ENCODE data around the gene GPR162.

The GPR162 gene, protein sequence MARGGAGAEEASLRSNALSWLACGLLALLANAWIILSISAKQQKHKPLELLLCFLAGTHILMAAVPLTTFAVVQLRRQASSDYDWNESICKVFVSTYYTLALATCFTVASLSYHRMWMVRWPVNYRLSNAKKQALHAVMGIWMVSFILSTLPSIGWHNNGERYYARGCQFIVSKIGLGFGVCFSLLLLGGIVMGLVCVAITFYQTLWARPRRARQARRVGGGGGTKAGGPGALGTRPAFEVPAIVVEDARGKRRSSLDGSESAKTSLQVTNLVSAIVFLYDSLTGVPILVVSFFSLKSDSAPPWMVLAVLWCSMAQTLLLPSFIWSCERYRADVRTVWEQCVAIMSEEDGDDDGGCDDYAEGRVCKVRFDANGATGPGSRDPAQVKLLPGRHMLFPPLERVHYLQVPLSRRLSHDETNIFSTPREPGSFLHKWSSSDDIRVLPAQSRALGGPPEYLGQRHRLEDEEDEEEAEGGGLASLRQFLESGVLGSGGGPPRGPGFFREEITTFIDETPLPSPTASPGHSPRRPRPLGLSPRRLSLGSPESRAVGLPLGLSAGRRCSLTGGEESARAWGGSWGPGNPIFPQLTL

DNA sequence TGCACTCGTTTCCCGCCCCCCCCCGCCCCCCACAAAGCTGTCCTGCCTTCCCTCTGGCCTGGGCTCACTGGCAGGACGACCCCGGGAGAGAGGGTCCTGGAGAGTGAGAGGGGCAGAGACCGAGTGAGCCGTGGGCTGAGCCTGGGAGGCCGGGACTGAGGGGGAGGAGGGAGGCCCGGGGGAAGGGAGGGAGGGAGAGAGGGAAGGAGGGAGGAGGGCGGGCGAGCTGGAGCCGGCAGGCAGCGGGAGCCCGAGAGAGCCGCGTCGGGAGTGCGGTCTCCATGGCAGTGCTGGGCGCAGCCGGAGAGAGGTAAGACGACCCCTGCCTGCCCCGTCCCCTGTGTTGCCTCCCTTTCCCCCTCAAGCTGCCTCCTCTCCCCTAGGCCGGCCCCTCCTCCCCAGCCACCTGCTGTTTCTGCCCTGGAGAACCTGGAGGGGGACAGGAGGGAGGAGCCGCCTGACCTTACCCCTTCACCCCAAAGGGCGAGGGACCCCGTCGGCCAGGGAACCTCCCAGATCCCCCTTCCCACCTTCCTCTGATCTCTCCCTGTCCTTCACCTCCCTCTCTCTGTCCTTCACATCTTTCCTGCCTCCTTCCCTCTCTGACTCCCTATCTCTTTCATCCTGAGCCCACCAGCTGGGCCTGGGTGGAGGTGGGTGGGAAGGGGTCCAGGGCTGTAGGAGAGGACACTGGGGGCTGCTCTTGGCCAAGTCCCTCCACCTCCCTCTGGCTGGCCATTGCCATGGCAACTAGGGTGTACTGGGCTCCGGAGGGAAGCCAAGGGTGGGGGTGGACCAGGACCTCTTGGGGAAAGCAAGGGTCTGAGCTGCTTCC, at the start of gene GPR162:
Gene GPR162, plus strand, starts transcription at position 231 of the 835 bp plus-strand sequence. CDS start 2,078 bp downstream, outside the sequence.
- no peak for DNase-seq (ENCODE audit: low read depth in 2 of 2)

DNA sequence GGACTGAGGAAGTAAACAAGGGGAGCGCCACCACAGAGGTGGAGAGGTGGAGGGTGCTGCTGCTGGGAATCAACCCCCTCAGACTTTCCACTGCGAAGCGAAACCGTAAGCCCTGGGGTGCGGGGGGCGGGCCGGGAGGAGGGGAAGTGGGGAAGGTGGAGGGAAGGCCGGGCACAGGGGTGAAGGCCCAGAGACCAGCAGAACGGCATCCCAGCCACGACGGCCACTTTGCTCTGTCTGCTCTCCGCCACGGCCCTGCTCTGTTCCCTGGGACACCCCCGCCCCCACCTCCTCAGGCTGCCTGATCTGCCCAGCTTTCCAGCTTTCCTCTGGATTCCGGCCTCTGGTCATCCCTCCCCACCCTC, 49.3 kb upstream of the GPR162 start, which contains the start of gene LAG3:
Gene LAG3, plus strand, starts transcription at position 190 of the 365 bp plus-strand sequence. CDS start 333 bp downstream, outside the sequence.
- DNase-seq (ENCODE audit: low read depth in 2 of 2): no peak

DNA sequence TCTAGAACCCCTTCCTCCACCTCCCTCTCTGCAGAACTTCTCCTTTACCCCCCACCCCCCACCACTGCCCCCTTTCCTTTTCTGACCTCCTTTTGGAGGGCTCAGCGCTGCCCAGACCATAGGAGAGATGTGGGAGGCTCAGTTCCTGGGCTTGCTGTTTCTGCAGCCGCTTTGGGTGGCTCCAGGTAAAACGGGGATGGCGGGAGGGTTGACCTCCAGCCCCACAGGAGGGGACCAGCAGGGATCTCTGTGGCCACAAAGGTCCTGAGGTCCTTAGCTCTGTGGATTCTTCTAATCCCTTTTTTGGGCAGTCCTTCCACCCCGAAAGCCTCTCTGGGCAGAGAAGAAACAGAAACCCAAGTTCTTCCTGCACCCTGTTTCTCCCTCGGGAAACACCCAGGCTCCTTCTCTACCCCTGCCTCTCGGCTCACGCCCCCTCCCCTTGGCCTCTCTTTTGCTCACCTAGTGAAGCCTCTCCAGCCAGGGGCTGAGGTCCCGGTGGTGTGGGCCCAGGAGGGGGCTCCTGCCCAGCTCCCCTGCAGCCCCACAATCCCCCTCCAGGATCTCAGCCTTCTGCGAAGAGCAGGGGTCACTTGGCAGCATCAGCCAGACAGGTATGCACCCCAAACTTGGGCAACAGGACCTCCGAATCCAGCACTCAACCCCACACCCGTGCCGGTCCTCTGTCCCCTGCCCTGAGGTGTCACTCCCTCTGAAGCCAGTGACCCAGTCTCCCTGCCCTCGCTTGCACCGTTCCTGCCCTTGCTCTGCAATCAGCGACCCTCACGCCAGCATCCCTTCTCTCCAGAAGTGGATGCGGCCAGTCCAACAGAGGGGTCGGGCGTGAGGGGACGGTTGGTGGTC, 48.7 kb upstream of the GPR162 start:
- DNase-seq (ENCODE audit: low read depth in 2 of 2): no peak

DNA sequence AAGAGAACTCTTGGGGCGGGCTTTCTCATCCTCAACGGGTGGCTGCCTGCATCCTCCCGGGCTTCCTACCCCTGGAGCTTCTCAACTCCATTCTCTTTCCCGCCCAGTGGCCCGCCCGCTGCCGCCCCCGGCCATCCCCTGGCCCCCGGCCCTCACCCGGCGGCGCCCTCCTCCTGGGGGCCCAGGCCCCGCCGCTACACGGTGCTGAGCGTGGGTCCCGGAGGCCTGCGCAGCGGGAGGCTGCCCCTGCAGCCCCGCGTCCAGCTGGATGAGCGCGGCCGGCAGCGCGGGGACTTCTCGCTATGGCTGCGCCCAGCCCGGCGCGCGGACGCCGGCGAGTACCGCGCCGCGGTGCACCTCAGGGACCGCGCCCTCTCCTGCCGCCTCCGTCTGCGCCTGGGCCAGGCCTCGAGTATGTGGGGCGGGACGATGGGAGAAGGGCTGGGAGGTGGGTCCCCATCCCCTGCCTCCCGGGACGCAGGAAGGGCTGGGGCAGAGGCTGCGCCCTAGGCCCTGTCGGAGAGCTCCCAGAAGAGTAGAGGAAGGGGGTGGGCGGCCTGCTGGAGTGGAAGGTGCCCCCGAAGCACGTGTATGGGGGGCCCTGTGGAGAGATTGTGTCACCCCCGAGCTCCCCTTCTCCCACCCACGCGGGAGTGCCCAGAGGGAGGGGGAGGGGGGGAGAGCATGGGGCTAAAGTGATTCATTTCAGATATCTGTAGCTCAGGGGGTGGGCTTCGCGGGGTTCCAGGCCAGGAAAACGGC, 47.9 kb upstream of the GPR162 start:
- no peak for DNase-seq (ENCODE audit: low read depth in 2 of 2)

DNA sequence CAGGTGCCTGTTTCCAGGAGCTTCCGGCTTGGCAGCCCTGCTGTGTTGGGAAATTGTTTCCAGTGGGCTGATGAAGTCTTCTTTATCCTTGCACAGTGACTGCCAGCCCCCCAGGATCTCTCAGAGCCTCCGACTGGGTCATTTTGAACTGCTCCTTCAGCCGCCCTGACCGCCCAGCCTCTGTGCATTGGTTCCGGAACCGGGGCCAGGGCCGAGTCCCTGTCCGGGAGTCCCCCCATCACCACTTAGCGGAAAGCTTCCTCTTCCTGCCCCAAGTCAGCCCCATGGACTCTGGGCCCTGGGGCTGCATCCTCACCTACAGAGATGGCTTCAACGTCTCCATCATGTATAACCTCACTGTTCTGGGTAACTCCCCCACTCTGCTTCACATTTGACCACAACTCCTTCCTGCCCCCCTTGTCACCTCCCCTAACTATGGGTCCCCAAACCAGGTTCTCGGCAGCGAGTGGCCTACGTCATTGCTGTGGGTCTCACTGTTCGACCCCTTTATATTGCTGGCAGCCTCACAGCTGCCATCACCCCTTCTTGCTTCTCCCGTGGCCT, 47.0 kb upstream of the GPR162 start:
- DNase-seq (ENCODE audit: low read depth in 2 of 2): no peak

DNA sequence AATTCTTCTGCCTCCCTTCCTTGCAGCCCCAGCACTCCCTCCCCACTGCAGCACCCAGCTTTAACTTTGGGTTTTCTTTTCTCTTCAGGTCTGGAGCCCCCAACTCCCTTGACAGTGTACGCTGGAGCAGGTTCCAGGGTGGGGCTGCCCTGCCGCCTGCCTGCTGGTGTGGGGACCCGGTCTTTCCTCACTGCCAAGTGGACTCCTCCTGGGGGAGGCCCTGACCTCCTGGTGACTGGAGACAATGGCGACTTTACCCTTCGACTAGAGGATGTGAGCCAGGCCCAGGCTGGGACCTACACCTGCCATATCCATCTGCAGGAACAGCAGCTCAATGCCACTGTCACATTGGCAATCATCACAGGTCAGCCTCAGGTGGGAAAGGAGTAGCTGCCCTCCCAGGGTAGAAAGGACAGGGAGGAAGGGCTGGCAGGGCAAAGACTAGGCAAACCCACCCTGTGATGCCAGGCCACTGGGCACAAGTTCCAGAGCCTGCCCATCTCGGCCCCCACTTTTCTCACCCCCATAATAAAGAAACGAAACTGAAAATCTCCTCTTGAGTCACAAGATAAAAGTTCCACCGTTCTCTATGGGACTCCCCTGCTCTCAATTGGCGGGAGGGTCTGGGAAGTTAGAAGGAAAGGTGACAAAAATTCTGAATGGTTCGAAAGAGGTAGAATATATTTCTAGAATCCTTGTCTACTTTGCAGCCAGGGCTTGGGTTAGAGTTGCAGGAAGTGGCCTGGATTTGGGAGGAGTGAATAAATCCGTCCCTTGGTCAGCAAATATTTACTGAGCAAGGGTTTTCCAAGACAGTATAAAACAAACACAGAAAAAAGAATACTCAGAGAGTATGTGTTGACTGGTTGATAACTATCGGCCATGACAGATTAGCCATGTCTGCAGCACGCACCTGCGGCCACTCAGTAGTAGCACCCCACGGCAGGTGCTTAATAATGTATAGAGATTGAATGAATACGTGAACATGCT, 46.1 kb upstream of the GPR162 start:
- no peak for DNase-seq (ENCODE audit: low read depth in 2 of 2)

DNA sequence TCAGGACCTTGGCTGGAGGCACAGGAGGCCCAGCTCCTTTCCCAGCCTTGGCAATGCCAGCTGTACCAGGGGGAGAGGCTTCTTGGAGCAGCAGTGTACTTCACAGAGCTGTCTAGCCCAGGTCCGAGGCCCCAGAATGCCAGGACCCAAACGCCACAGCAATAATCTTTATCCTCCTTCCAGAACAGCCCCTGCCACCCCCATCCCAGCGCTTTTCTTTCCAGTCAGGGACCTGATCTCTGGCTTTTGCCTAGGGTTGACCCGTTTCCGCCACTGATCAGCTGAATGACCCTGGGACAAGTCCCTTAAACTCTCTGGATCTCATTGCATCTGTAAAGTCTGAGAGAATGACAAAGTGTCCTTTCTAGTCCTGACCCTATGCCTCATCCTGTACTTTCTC, 44.2 kb upstream of the GPR162 start:
- no peak for DNase-seq (ENCODE audit: low read depth in 2 of 2)

DNA sequence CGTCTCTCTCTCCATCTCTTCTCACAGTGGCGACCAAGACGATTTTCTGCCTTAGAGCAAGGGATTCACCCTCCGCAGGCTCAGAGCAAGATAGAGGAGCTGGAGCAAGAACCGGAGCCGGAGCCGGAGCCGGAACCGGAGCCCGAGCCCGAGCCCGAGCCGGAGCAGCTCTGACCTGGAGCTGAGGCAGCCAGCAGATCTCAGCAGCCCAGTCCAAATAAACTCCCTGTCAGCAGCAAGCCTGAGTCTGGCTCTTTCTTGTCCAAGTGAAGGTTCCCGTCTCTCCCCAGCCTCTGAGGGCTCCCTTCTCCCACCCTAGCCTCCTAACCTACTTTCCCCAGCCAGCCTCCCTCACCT, 43.4 kb upstream of the GPR162 start:
- no peak for DNase-seq (ENCODE audit: low read depth in 2 of 2)

DNA sequence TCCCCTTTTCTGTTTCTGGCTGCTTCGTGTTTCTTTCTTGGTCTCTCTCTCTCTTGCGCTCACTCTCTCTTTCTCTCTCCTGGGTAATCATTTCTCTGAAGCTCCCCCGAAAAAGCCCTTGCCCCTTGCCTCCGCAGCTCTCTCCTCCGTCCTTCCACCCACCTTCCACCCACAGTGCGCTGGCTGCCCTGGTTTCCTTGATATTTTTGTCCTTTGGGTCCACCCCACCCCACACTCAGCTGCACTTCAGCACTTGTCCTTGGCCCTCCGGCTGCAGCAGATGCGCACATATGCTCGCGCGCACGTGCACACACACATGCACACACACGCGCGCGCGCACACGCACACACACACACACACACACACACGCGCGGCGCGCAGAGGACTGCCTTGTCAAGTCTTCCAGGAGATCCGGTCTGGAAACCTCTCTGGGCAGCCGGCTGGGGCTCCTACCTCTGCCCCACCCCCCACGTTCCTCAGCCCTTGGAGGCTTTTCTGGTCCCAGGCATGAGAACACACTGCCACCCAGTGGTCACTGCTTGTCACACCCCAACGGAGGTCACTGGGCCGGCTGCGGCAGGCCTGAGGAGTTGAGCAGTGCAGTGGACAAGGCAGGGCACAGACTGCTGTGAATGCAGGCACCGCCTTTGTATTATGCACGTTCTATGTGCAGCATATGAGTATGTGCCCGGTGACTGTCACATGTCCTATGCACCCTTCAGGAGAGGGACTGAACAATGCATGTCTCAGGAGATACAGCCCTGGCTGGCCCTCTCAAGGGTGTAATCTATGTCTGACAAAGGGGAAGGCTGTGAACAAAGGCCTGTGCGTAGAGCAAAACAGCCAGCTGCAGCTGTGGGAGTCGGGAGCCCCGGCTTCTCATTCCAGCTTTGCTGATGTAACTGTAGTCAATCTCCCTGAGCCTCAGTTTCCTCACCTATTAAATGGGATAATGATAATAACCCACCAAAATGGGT, 42.8 kb upstream of the GPR162 start:
- peak; percentile 73 to 84 for DNase-seq (ENCODE audit: low read depth in 2 of 2)

DNA sequence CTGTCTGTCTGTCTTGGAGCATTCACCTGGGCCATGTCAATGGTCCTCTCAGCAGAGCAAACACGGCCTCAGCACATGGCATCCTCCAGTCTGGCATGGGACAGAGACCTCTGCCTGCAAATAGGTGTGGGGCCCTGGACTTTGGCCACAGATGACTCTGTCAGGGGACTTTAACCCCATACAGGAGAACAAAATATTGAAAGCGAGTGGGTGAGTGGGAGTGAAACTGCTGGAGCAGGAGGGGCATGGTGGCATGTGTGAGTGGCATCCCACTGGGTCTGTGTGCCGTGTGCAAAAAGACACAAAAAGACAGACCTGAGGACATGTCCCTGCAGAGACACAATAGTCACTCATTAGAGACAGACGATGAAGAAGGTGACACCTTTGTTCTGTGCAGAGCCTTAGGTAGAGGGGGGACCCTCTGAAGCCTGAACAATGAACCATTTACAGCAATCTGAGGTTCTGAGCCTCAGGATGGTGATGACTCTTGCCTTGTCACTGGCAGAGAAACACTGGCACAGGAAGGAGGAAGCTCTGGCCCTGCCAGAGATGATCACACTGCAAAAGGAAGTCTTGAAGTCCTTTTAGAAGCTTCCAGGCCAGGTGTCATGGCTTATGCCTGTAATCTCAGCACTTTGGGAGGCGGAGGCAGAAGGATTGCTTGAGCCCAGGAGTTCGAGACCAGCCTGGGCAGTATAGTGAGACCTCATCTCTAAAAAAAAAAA, 41.8 kb upstream of the GPR162 start:
- no peak for DNase-seq (ENCODE audit: low read depth in 2 of 2)

DNA sequence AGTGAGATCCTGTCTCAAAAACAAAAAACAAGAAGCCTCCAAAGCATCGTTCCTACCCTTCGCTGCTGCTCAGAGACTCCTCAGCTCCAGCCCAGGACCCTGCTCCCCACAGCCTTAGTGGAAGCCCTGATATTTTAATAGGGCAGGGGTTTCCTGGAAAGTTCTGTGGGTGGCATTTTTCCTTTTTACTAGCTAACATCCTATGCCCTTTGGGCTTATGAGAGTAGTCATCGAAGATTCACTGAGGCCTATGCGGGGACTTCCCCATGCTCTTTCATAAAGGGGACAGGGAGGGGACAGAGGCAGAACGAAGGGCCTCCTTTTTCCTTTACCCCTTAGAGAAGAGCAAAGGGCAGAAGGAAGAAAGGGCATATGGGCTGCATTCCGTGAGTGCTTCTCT, 41.0 kb upstream of the GPR162 start:
- no peak for DNase-seq (ENCODE audit: low read depth in 2 of 2)

DNA sequence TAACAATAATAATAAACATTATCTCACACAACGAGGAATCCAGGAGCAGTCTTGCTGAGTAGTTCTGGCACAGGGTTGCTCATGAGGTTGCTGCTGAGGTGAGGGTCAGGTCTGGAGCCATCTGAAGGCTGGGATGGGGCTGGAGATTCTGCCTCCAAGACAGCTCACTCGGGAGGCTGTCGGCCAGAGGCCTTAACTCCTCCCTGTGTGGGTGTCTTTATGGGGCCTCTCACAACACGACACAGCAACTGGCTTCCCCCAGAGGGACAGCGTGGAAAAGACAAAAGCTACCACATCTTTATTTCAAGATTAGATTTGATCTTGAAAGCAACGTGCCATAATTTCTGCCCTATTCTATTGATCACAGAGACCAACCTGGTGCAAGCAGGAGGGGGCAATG, 39.5 kb upstream of the GPR162 start:
- DNase-seq (ENCODE audit: low read depth in 2 of 2): no peak

DNA sequence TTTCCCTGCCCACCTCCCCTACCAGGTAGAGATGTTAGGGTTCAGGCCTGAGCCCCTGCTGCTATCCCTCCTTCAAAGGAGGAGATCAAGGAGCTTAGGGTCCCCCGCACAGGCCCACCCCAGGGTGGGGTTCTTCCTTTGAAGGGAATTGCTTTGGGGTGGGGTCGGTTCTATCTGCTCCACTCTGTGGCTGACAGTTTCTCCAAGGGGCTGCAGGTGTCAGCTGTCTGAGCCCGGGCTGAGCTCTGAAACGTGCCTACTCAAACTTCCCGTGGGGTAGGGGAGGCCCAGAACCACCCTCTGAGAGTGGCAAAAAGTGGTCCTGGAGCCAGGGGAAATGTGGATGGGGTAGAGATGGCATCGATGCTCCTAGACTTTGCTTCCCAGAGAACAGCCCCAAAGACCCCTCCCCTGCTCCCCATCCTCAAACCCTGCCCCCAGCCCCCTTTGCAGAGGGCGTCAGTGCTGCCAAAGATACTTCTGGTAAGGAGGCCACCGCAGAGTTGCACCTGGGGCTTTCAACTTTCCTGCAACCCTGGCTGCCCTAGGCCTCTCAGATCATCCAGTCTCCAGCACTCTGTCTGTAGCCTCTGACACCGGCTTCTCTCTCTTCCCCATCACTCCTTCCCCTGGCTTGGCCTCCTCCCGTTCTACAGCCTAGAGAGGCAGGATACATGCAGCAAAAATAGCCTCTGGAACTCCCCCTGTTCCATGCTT, 38.6 kb upstream of the GPR162 start:
- DNase-seq (ENCODE audit: low read depth in 2 of 2): no peak

DNA sequence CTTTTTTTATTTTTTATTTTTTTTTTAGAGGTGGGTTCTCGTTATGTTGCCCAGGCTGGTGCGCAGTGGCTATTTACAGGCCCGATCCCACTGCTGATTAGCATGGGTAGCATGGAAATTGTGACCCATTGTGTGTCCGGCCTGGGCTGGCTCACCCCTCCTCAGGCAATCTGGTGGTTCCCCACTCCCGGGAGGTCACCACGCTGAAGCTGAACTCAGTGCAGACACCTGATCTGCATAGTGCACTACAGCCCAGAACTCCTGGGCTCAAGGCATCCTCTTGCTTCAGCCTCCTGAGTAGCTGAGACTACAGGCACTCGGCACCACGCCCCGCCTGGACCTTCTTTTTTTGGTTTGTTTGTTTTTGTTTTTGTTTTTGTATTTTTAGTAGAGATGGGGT, 37.8 kb upstream of the GPR162 start:
- no peak for DNase-seq (ENCODE audit: low read depth in 2 of 2)

DNA sequence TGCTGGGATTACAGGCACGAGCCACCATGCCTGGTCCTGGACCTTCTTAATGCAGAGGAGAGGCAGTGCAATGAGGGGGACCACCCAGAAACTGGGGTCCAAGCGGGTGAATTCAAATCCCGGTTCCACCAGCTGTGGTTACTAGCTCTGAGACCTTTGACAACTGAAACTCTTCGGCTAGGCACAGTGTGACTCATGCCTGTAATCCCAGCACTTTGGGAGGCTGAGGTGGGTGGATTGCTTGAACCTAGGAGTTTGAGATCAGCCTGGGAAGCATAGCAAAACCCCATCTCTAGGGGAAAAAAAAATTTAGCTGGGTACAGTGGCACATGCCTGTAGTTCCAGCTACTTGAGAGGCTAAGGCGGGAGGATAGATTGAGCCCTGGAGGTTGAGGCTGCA, 37.3 kb upstream of the GPR162 start:
- no peak for DNase-seq (ENCODE audit: low read depth in 2 of 2)

DNA sequence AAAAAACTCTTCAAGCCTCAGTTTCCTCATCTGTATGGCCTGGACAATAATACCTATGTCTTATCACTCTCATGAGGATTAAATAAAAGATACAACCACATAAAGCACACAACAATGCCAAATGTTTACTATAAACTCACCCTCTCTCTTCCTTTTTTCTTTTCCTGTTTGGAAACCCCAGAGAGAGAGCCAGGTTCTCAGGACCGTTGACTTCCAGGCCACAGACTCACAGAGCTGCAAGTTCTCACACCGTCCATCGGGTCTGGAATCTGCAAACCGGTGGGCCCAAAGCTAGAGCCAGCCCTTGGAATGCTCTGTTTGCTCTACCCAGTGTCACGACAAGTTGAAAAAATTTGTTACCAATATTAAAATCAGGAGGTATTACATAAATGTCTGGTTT, 36.9 kb upstream of the GPR162 start:
- no peak for DNase-seq (ENCODE audit: low read depth in 2 of 2)
